K562 (cell line): ENCODE results near the gene CLDND2. TPM values are rescaled to one million over a fixed set of nuclear protein-coding genes. Genes with fewer than 3 reads are reported as not detected.

Source experiments
- MLLT1 ChIP-seq, 2 experiments: fragments of 450-650 bp; IDR thresholded peaks; 2 replicates each; pipeline ENCODE4 v1.6.1; 2016
- NR2F6 ChIP-seq: fragments of 450-650 bp; formaldehyde crosslinking; IDR thresholded peaks from 2 replicates; pipeline ENCODE4 v1.4.0; 2020; ENCODE audit warnings: mild to moderate bottlenecking
- RBBP5 ChIP-seq: fragments of 200-600 bp; sonication (generic); IDR thresholded peaks from 2 replicates; pipeline ENCODE4 v1.6.1; 2012; ENCODE audit warnings: borderline replicate concordance, mild to moderate bottlenecking, low read length, control low read depth, inconsistent platforms; ENCODE audit not compliant: insufficient read depth, poor library complexity, severe bottlenecking
- REST ChIP-seq, 2 experiments: fragments of 450-650 bp; formaldehyde crosslinking in 1 of 2; IDR thresholded peaks; 2 replicates each; pipeline versions ENCODE4 v1.4.0 to v1.6.1; 2014 to 2020; ENCODE audit warnings: mild to moderate bottlenecking in 2 of 2, borderline replicate concordance in 1 of 2, low read depth in 1 of 2
- ZNF212 ChIP-seq: fragments of 450-650 bp; formaldehyde crosslinking; IDR thresholded peaks from 2 replicates; pipeline ENCODE4 v1.4.0; 2020; ENCODE audit warnings: mild to moderate bottlenecking
- ZNF318 ChIP-seq, 2 experiments: fragments of 450-650 bp; IDR thresholded peaks; 2 replicates each; pipeline ENCODE4 v1.6.1; 2016; ENCODE audit warnings: mild to moderate bottlenecking in 2 of 2, borderline replicate concordance in 1 of 2, low read depth in 1 of 2, moderate library complexity in 1 of 2
- ZNF584 ChIP-seq: fragments of 200-800 bp; sonication (Bioruptor generic); IDR thresholded peaks from 2 replicates; pipeline ENCODE4 v1.6.1; 2016; ENCODE audit warnings: low read depth, mild to moderate bottlenecking, missing genetic modification characterization, missing compliant biosample characterization
- ZNF830 ChIP-seq: fragments of 250-450 bp; sonication (Bioruptor Pico); IDR thresholded peaks from 2 replicates; pipeline ENCODE4 v1.5.0; 2021; ENCODE audit warnings: mild to moderate bottlenecking
- polyA plus RNA-seq, 8 experiments: library from polyadenylated mRNA; depleted of rRNA in 4 of 8; stranded (reverse) in 5 of 8; unstranded in 3 of 8; fragments of >200 nt; fragmentation: Nextera tagmentation in 2 of 8; fragmentation: Illumina TruSeq in 1 of 8; extraction: Ambion mirVana in 2 of 8; extraction: Trizol in 1 of 8; gene quantifications; 2 replicates each; pipeline versions ENCODE4 v1.2.1 to v1.2.3, GENCODE V29; 2011 to 2014; ENCODE audit warnings: inconsistent platforms in 1 of 8, missing spikeins in 1 of 8
- total RNA-seq, 7 experiments: library from RNA; depleted of rRNA in 6 of 7; stranded (reverse); fragments of >200 nt in 6 of 7; fragmentation: Illumina TruSeq in 2 of 7; extraction: Trizol in 2 of 7; gene quantifications; 2 replicates each; pipeline versions ENCODE4 v1.2.1 to v1.2.3, GENCODE V29; 2011 to 2021; ENCODE audit warnings: low replicate concordance in 1 of 7

CLDND2 gene
- total and polyA plus RNA-seq, 9 of the 15 experiments (the other 6 are each of a cell fraction or from before 2014, with no cell fraction given): 0.45 to 4.0 (median 1.2) TPM; not detected in 3

- TF ChIP-seq REST (IDR thresholded peaks at IDR 0.05; ENCODE audit: borderline replicate concordance) (no peak), REST (CRISPR knock-in tag; IDR thresholded peaks at IDR 0.05; ENCODE audit: low read depth) (no peak), NR2F6 (CRISPR knock-in tag) (no peak), MLLT1 (IDR thresholded peaks at IDR 0.05) (0 out of 4 replicates have a peak, but pooled peaks of 1 of the 2 experiments have one; percentile 19), ZNF830 (CRISPR knock-in tag) (no peak), ZNF318 (IDR thresholded peaks at IDR 0.05; ENCODE audit: borderline replicate concordance in 1 of 2, low read depth in 1 of 2) (no peak), ZNF212 (CRISPR knock-in tag) (no peak), ZNF584 (CRISPR knock-in tag) (no peak), RBBP5 (no peak)
These were observed 30.8 kb downstream of the CLDND2 start (continued) for GRCh38 chr19:51337861-51338562.
